Stimulated activated naive CD8-positive, alpha-beta T cell treated with anti-CD3 and anti-CD28 coated beads, Interleukin-15, Interleukin-2, amounts not matched to agents 100 U/mL and 50 U/mL, for 24 hours (primary cell): ENCODE data around the gene CRISPLD2.

Experiments used
- ATAC-seq: fragments of 150-1000 bp; cut with Tn5 transposase; one replicate; pipeline ENCODE4 v1.10.0; 2021
- DNase-seq: peaks from one replicate; pipeline ENCODE4 v3.0.0; 2021

Gene CRISPLD2

GRCh38 chr16:84800158-84800978 is 19.4 kb upstream of the CRISPLD2 start:
- ATAC-seq (no peak), DNase-seq (no peak)

- no peak for DNase-seq
- no peak for ATAC-seq
Measured at GRCh38 chr16:84803146-84803545, 16.6 kb upstream of the CRISPLD2 start.

GRCh38 chr16:84804326-84804725 is 15.5 kb upstream of the CRISPLD2 start:
- ATAC-seq: no peak
- no peak for DNase-seq

GRCh38 chr16:84806256-84806889 is 13.4 kb upstream of the CRISPLD2 start:
- peak; percentile 44 for ATAC-seq
- no peak for DNase-seq

GRCh38 chr16:84806890-84807258 is 12.9 kb upstream of the CRISPLD2 start:
- ATAC-seq (no peak), DNase-seq (no peak)

- DNase-seq (no peak), ATAC-seq (no peak)
Measured at GRCh38 chr16:84807776-84808175, 12.0 kb upstream of the CRISPLD2 start.

- ATAC-seq (no peak), DNase-seq (no peak)
Measured at GRCh38 chr16:84808826-84809225, 11.0 kb upstream of the CRISPLD2 start.

GRCh38 chr16:84810518-84811273 is 9.1 kb upstream of the CRISPLD2 start:
- DNase-seq (peak; percentile 13), ATAC-seq (peak; percentile 58)

GRCh38 chr16:84811529-84811928 is 8.3 kb upstream of the CRISPLD2 start:
- no peak for DNase-seq
- ATAC-seq: no peak

- ATAC-seq (no peak), DNase-seq (no peak)
Measured at GRCh38 chr16:84813141-84813934, 6.4 kb upstream of the CRISPLD2 start.

GRCh38 chr16:84815462-84815861 is 4.3 kb upstream of the CRISPLD2 start:
- no peak for DNase-seq
- ATAC-seq: no peak

- ATAC-seq (no peak), DNase-seq (no peak)
Measured at GRCh38 chr16:84816023-84816422, 3.8 kb upstream of the CRISPLD2 start.

- ATAC-seq (no peak), DNase-seq (no peak)
Measured at GRCh38 chr16:84816485-84816884, 3.3 kb upstream of the CRISPLD2 start.

GRCh38 chr16:84817206-84817605 is 2.6 kb upstream of the CRISPLD2 start:
- ATAC-seq: no peak
- DNase-seq: no peak

- ATAC-seq (no peak), DNase-seq (no peak)
Measured at GRCh38 chr16:84817613-84818012, 2.2 kb upstream of the CRISPLD2 start.

- DNase-seq (no peak), ATAC-seq (no peak)
Measured at GRCh38 chr16:84818133-84818532, 1.7 kb upstream of the CRISPLD2 start.

- ATAC-seq (no peak), DNase-seq (no peak)
Measured at GRCh38 chr16:84818989-84819643, 669 bp upstream of the CRISPLD2 start.

GRCh38 chr16:84820305-84820684 is 510 bp downstream of the CRISPLD2 start:
- ATAC-seq (no peak), DNase-seq (no peak)

GRCh38 chr16:84820771-84821170 is 986 bp downstream of the CRISPLD2 start:
- no peak for DNase-seq
- no peak for ATAC-seq

- ATAC-seq (no peak), DNase-seq (no peak)
Measured at GRCh38 chr16:84821179-84821578, 1.4 kb downstream of the CRISPLD2 start.

- DNase-seq (no peak), ATAC-seq (no peak)
Measured at GRCh38 chr16:84821728-84822689, 2.2 kb downstream of the CRISPLD2 start.
